Measurements from ENCODE around the gene SLC23A3. TPM values are rescaled to one million over a fixed set of nuclear protein-coding genes. Genes with fewer than 3 reads are reported as not detected.

The SLC23A3 gene
- total RNA-seq, 3 donors from 2014 or later (not counting 1 experiment from before 2014, with no cell fraction given): 0.48 to 1.1 (median 0.89) TPM

DNA sequence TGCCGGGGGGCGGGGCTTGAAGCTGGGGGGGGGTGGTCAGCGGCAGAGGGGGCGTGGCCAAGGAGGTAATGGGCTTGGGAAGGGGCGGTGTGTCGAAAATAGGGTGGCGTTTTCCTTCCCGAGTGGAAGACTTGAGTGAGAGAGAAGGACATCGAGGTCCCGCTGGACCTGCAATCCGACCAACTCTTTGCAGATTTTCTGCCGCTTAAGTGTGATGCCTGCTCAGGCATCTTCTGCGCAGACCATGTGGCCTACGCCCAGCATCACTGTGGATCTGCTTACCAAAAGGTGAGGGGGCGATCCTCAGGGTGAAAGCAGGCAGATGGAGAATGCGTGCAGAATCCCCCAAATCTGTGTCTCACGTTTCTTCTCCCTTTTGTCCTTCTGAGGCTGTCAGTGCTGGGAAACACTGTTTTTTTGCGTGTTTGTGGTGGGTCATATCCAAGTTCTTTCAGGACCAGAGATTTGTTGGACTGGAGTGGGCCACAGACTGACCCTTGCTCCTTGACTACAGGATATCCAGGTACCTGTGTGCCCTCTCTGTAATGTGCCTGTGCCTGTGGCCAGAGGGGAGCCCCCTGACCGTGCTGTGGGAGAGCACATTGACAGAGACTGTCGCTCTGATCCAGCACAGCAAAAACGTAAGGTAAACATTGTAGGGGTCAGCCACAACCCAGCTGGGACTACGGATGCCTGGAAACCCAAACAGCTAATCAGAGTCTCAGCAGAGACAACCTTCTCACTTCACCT lies 37.5 kb upstream of the SLC23A3 start:
- Mint-ChIP-seq H3K36me3 (no peaks in the 10 kb centered on the region), H3K27me3 (ENCODE audit: low read depth in 2 of 2) (no peaks in the 10 kb centered on the region), H3K9me3 (no peaks in the 10 kb centered on the region), H3K4me1 (peaks cover 24 to 33% of the 10 kb centered on the region in 2 donors), H3K27ac (peak overlapping the region; percentile 92 to 98), H3K4me3 (peak overlapping the region; percentile 90)
- Histone ChIP-seq H3K4me3 (ENCODE audit: low read length) (peak overlapping the region; percentile 64), H3K27me3 (ENCODE audit: control insufficient read depth, insufficient read depth, low read length) (no peaks in the 10 kb centered on the region), H3K9me3 (ENCODE audit: control insufficient read depth, insufficient read depth, low read length) (no peaks in the 10 kb centered on the region), H3K36me3 (ENCODE audit: control insufficient read depth, insufficient read depth, low read length) (peaks cover 17% of the 10 kb centered on the region), H3K27ac (ENCODE audit: low read length) (peak overlapping the region; percentile 92), H3K4me1 (ENCODE audit: control insufficient read depth, insufficient read depth, low read length) (peaks cover 52% of the 10 kb centered on the region)
- no peak for ATAC-seq
- no peak for DNase-seq
- WGBS (ENCODE audit: insufficient coverage): 29% methylated on average over 22 of the region's 22 CpGs
- intact Hi-C loops (cut with micrococcal nuclease): no loop called here
- TF ChIP-seq, protein P1, sequence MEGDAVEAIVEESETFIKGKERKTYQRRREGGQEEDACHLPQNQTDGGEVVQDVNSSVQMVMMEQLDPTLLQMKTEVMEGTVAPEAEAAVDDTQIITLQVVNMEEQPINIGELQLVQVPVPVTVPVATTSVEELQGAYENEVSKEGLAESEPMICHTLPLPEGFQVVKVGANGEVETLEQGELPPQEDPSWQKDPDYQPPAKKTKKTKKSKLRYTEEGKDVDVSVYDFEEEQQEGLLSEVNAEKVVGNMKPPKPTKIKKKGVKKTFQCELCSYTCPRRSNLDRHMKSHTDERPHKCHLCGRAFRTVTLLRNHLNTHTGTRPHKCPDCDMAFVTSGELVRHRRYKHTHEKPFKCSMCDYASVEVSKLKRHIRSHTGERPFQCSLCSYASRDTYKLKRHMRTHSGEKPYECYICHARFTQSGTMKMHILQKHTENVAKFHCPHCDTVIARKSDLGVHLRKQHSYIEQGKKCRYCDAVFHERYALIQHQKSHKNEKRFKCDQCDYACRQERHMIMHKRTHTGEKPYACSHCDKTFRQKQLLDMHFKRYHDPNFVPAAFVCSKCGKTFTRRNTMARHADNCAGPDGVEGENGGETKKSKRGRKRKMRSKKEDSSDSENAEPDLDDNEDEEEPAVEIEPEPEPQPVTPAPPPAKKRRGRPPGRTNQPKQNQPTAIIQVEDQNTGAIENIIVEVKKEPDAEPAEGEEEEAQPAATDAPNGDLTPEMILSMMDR (IDR thresholded peaks at IDR 0.05): no peak

- H3K27me3 ChIP-seq (ENCODE audit: control insufficient read depth, insufficient read depth, low read length): no peaks in the 10 kb centered on the region
- intact Hi-C loops (cut with micrococcal nuclease): loop anchor here (1.0 kb wide), 4 partner anchors 23 to 73 kb away; partner anchors contain the start of genes ANKZF1, ATG9A, DNAJB2 and NHEJ1
- under 1% methylated on average over 76 of the region's 76 CpGs for WGBS (ENCODE audit: insufficient coverage)
- H3K9me3 ChIP-seq (ENCODE audit: control insufficient read depth, insufficient read depth, low read length): no peaks in the 10 kb centered on the region
- Mint-ChIP-seq H3K4me1 (peaks cover 24 to 32% of the 10 kb centered on the region in 2 donors), H3K4me3 (peak within 1 kb of the TSS; percentile 90), H3K27ac (peak within 1 kb of the TSS; percentile 92 to 98), H3K9me3 (no peaks in the 10 kb centered on the region), H3K36me3 (no peaks in the 10 kb centered on the region), H3K27me3 (ENCODE audit: low read depth in 2 of 2) (no peaks in the 10 kb centered on the region)
- DNase-seq (peak; percentile 96 to 98), ATAC-seq (peak; percentile 92 to 98 (median 92))
- H3K4me1 ChIP-seq (ENCODE audit: control insufficient read depth, insufficient read depth, low read length): peaks cover 52% of the 10 kb centered on the region
- peak within 1 kb of the TSS; percentile 92 for H3K27ac ChIP-seq (ENCODE audit: low read length)
- H3K36me3 ChIP-seq (ENCODE audit: control insufficient read depth, insufficient read depth, low read length): peaks cover 17% of the 10 kb centered on the region
- TF ChIP-seq, protein P1 (IDR thresholded peaks at IDR 0.05): no peak
- H3K4me3 ChIP-seq (ENCODE audit: low read length): peak within 1 kb of the TSS; percentile 64
These were observed 36.7 kb upstream of the SLC23A3 start, which contains the start of gene ZFAND2B for GRCh38 chr2:219206328-219207133. ZFAND2B (plus strand) TSS chr2:219206782; CDS start chr2:219206988, 206 bp downstream.

- 20% methylated on average over 6 of the region's 7 CpGs for WGBS (ENCODE audit: insufficient coverage)
- Histone ChIP-seq H3K27ac (ENCODE audit: low read length) (peak overlapping the region; percentile 91), H3K4me3 (ENCODE audit: low read length) (peak overlapping the region; percentile 64), H3K9me3 (ENCODE audit: control insufficient read depth, insufficient read depth, low read length) (no peaks in the 10 kb centered on the region), H3K4me1 (ENCODE audit: control insufficient read depth, insufficient read depth, low read length) (peaks cover 47% of the 10 kb centered on the region), H3K27me3 (ENCODE audit: control insufficient read depth, insufficient read depth, low read length) (no peaks in the 10 kb centered on the region), H3K36me3 (ENCODE audit: control insufficient read depth, insufficient read depth, low read length) (peaks cover 17% of the 10 kb centered on the region)
- ATAC-seq (no peak), DNase-seq (no peak)
- peaks cover 20 to 27% of the 10 kb centered on the region in 2 donors for H3K4me1 Mint-ChIP-seq
- H3K4me3 Mint-ChIP-seq: peak overlapping the region; percentile 90
- TF ChIP-seq, protein P1 (IDR thresholded peaks at IDR 0.05): no peak
- H3K9me3 Mint-ChIP-seq: no peaks in the 10 kb centered on the region
- peak overlapping the region; percentile 92 to 98 for H3K27ac Mint-ChIP-seq
- intact Hi-C loops (cut with micrococcal nuclease): loop anchor here (1.0 kb wide), 4 partner anchors 23 to 73 kb away; partner anchors contain the start of genes ANKZF1, ATG9A, DNAJB2 and NHEJ1
- H3K27me3 Mint-ChIP-seq (ENCODE audit: low read depth in 2 of 2): no peaks in the 10 kb centered on the region
- H3K36me3 Mint-ChIP-seq: no peaks in the 10 kb centered on the region
These were observed 36.1 kb upstream of the SLC23A3 start for GRCh38 chr2:219205981-219206327.
